ENCODE data around the gene NAP1L4.

GRCh38 chr11:2994336-2994730 lies 2.2 kb upstream of the NAP1L4 start:
- TF ChIP-seq CTCF (conservative IDR thresholded peaks at IDR 0.05; ENCODE audit: low read depth, low read length) (no peak), EZH2 (IDR thresholded peaks at IDR 0.05; ENCODE audit: borderline replicate concordance, low read depth, low read length, poor library complexity, severe bottlenecking) (no peak)
